ENCODE measurements around the gene STK4.
"Not testable (repeated sequence)": the region's sequence is repeated elsewhere in the genome, so short reads cannot be mapped to it uniquely, and the experiment has no call there.

Gene STK4

DNA sequence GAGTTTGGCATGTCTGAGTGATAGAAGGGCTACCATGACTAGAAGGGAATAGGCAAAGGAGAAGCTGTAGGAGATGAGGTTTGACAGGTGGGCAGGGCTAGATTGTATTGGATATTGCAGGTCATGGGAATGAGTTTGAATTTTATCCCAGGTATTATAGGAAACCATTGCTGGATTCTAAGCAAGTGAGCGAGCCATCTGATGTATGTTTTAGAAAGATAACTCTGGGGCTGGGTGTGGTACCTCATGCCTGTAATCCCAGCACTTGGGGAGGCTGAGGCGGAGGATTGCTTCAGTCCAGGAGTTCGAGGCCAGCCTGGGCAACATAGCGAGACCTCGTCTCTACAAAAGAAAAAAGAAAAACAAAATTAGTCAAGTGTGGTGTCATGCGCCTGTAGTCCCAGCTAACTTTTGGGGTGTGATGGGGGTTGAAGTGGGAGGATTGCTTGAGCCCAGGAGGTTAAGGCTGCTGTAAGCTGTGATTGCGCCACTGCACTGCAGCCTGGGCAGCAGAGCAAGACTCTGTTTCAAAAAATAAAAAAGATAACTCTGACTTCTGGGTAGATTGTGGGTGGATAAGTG is 16.9 kb downstream of the STK4 start:
- DNase-seq: no peak

DNA sequence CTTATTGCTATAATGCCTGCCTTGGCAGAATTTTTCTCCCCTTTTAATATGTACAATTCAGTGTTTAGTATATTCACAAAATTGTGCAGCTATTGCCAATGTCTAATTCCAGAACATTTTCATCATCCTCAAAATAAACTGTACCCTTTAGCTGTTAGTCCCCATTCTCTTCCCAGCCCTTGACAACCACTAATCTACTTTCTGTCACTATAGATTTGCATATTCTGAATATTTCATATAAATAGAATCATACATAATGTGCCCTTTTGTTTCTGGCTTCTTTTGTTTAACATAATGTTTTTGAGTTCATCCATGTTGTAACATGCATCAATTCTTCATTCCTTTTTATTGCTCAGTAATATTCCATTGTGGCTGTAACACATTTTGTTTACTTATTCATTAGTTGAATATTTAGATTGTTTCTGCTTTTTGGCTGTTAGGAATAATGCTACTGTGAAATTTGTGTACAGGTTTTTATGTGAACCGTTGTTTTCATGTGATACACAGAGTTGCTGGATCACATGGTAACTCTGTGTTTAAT is 22.4 kb downstream of the STK4 start:
- no peak for DNase-seq

DNA sequence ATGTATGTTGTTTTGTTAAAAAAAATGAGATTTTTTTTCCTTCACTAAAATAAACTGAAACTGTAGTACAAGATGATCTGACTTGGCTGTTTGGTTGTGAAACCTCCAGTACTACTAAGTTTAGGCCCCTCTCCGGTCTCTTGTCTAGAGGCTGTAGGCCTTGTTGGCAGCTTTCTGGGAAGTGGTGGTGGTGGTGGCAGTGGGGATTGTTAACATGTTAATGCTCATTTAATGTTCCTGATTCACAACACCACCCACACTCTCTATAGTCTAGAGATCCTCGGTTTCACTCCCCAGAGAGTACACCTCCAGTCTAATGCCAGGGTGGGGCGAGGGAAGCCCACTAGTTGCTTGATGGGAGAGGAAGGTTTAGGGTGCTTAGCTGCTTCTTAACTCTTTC is 24.1 kb downstream of the STK4 start:
- peak in 3 of 56 donors; percentile 6 to 15 (median 15) for DNase-seq

DNA sequence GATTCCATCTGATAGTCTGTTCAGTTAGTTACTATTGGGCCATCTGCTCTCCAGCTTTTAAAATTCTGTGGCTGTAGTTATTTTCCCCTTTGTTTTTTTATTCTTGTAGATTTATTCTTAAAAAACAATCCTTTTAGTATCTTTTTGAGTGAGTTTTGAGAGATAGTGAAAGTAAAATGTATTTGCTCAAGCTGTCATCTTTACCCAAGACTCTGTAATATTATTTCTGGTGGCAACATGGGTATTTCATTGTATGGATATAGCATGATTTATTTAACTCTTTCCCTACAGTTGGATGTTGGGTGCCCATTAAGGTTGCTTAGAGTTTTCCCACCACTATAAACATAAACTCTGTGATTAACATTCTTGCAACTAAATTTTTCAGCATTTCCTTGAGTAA is 24.6 kb downstream of the STK4 start:
- DNase-seq: no peak

- no peak for DNase-seq
These were observed 27.0 kb downstream of the STK4 start for GRCh38 chr20:44993343-44993742.

GRCh38 chr20:44997171-44997570 is 30.9 kb downstream of the STK4 start:
- DNase-seq: no peak

- no peak for DNase-seq
These were observed 31.4 kb downstream of the STK4 start for GRCh38 chr20:44997668-44998067.

- DNase-seq: no peak
These were observed 42.3 kb downstream of the STK4 start for GRCh38 chr20:45008521-45009049.

DNA sequence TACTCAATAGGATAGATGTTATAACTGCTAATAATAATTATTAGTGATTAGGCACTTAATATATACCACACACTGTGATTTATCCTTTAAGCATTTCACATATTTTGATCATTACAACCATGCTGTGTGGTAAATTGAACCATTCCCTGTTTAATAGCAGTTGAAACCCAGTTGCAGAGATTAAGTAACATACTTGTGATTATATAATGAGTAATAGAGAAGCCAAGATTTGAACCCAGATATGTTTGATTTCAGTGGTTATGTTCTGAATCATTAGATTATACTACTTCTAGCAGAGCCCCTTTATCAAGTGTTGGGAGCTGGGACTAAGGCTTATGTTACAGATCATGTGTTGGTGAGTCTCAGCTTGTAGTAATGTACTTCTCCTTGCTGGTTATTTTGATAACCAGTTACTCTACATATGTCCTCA is 44.1 kb downstream of the STK4 start:
- no peak for DNase-seq

DNA sequence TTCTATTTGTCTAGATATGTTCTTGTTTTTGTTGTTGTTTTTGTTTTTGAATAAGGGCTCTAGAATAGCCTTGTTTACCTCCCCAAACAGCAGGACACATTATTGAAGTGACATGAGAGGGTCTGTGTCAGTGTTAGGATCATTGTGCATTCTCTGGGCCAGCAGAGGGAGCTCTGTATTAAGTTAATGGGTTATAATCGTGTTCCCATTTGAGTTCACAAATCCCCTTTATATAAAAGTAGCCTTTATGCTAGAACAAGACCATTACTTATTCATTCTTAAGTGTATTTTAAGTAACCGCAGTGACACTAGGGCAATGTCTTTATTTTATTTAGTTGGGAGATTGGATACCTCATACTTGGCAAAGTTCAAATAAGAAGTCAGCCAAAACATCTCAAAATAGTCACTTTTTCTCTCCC is 44.8 kb downstream of the STK4 start:
- peak in 35 of 56 donors; percentile 0 to 89 (median 29) for DNase-seq

DNA sequence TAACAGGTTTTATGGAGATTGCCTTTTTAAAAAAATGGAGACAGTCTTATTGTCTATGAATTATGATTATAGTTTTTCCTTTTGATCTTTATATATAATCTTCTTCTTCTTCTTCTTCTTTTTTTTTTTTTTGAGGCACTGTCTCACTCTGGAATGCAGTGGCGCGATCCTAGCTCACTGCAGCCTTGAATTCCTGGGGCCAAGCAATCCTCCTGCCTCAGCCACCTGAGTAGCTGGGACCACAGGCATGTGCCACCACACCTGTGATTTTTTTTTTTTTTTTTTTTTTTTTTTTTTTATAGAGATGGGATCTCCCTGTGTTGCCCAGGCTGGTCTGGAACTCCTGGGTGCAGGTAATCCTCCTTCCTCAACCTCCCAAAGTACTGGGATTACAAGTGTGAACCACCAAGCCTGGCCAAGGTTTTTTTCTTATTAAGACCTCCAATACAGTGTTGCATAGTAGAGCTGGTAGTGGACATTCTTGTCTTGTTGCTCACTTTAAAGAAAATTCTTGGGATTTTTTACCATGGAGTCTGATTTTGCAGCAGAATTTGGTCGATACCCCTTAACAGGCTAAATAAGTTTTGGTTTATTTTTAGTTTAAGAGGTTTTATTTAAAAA is 46.5 kb downstream of the STK4 start:
- no peak for DNase-seq

GRCh38 chr20:45014131-45014530 is 47.8 kb downstream of the STK4 start:
- DNase-seq: not testable (repeated sequence)

- DNase-seq: no peak
These were observed 48.5 kb downstream of the STK4 start for GRCh38 chr20:45014671-45015415.

DNA sequence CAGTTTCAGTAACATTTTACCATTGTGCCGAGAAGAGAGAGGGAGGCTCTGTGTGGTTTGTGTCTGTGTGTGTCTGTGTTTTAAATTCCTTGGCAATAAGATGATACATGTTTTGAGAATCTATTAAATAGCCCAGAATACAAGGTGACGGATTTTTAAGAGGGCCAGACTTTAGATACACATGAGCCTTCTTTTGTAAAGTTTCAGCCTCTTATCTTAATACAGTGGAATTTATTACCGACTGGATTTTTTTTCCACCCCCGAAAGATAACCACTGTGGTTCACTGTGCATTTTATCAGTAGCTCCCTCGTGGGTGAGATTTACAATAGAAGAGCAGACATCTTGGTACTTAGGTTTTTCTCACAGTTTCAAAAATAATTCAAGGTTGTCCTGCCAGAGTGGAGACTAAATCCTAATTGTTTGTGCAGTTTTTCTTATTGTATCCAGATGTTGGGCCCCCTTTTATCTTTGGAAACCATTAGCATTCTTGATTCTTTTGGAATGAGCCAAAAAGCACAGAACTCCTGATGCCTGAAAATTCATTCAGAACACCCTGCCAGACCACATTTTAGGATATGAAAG is 49.9 kb downstream of the STK4 start:
- no peak for DNase-seq

DNA sequence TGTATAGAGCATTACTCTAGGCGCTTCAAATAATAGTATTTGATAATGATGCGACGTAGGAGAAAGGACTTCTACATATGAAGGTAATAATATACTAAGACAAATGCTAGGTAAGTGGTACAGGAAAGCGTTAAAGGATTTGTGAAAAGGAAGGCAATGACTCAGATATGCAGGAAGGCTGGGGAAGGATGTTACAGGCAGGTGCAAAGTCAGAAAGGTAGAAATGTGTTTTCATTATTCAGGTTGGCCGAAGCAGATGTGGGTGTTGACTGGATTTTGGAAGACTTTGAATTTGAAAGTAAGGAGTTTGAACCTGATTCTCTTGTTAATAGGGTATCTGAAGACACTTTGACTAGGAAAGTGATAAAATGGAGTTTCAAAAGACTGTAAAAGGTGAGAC is 51.0 kb downstream of the STK4 start:
- no peak for DNase-seq

- DNase-seq: no peak
These were observed 51.5 kb downstream of the STK4 start for GRCh38 chr20:45017857-45018256.

- DNase-seq: no peak
These were observed 52.9 kb downstream of the STK4 start for GRCh38 chr20:45019027-45019761.

GRCh38 chr20:45019762-45020123 is 53.4 kb downstream of the STK4 start:
- DNase-seq: no peak

GRCh38 chr20:45020236-45020886 is 54.0 kb downstream of the STK4 start:
- DNase-seq: no peak

DNA sequence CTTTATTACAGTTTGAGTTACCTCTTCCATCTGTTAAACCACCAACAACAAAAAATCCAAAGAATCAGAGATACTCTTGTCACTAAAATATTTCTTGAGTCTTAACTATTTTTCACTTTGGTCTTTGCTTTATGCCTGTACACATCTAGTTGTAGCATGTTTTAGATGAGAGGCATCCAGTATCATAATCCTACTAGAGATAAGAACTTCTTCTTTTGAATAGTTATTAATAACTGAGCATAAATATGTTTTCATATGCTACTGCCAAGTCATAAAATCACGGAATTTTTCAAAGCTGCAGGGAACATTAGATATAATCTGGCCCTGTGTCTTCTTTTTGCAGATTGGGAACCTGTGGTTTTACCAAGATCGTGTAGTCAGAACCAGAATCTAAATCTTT is 55.3 kb downstream of the STK4 start:
- DNase-seq: no peak

GRCh38 chr20:45023140-45023539 is 56.8 kb downstream of the STK4 start:
- not testable (repeated sequence) for DNase-seq
